ENCODE measurements around the gene TMEM201. TPM values are rescaled to one million over a fixed set of nuclear protein-coding genes. Genes with fewer than 3 reads are reported as not detected.

The TMEM201 gene
- polyA plus RNA-seq, 2 of the 4 experiments (the other 2 are of a cell fraction): 1.9 to 8.7 TPM

- ATAC-seq (no peak), FAIRE-seq (no peak), DNase-seq (ENCODE audit: low read depth in 1 of 2, low spot score in 1 of 2) (no peak)
- H3K4me1 ChIP-seq: no peaks in the 10 kb centered on the region
- no peaks in the 10 kb centered on the region for H3K9me3 ChIP-seq
- no peak overlapping the region for H3K27ac ChIP-seq
- no peak for TF ChIP-seq TFCP2L1 (CRISPR knock-in tag; IDR thresholded peaks at IDR 0.05)
- TF ChIP-seq EHMT2 (IDR thresholded peaks at IDR 0.05; ENCODE audit: low read depth): no peak
- no peak for TF ChIP-seq HMGXB4 (CRISPR knock-in tag; IDR thresholded peaks at IDR 0.05; ENCODE audit: borderline replicate concordance)
- no peak for TF ChIP-seq EHF (CRISPR knock-in tag; IDR thresholded peaks at IDR 0.05)
- no peak for TF ChIP-seq HES2 (IDR thresholded peaks at IDR 0.05)
- TF ChIP-seq BCL3 (IDR thresholded peaks at IDR 0.05): no peak
- no peak for TF ChIP-seq BHLHE40 (IDR thresholded peaks at IDR 0.05; ENCODE audit: low read depth, low read length)
- TF ChIP-seq HOXB5 (CRISPR knock-in tag; IDR thresholded peaks at IDR 0.05): no peak
- ChIA-PET CTCF (interaction anchor here (0.9 to 1.2 kb wide), 4 partner anchors 10 to 89 kb away, joined by 3 to 4 read pairs (median 3); no protein-coding TSS in a partner anchor), POLR2A (no interaction called here)
- WGBS (ENCODE audit: missing lambda C conversion rate): 55% methylated on average over 8 of the region's 8 CpGs
- no peak overlapping the region for H3K4me2 ChIP-seq
- no peak overlapping the region for H3K4me3 ChIP-seq
Measured at GRCh38 chr1:9630331-9631111, 41.8 kb downstream of the TMEM201 start.

- no peak overlapping the region for H3K27ac ChIP-seq
- 74% methylated on average over 3 of the region's 3 CpGs for WGBS (ENCODE audit: missing lambda C conversion rate)
- FAIRE-seq: no peak
- H3K4me2 ChIP-seq: no peak overlapping the region
- ChIA-PET CTCF (interaction anchor here (0.5 to 1.2 kb wide), 4 partner anchors 9 to 537 kb away, joined by 3 read pairs; no protein-coding TSS in a partner anchor), POLR2A (no interaction called here)
- ATAC-seq: no peak
- H3K4me1 ChIP-seq: no peaks in the 10 kb centered on the region
- TF ChIP-seq MAFK (IDR thresholded peaks at IDR 0.05; ENCODE audit: partially characterized antibody): no peak
- TF ChIP-seq ELK1 (IDR thresholded peaks at IDR 0.05; ENCODE audit: low read depth, low read length): no peak
- TF ChIP-seq USF2 (IDR thresholded peaks at IDR 0.05): no peak
- no peak for TF ChIP-seq HOXA7 (CRISPR knock-in tag; IDR thresholded peaks at IDR 0.05)
- DNase-seq (ENCODE audit: low read depth in 1 of 2, low spot score in 1 of 2): no peak
- H3K9me3 ChIP-seq: no peaks in the 10 kb centered on the region
- H3K4me3 ChIP-seq: no peak overlapping the region
Measured at GRCh38 chr1:9631613-9632012, 42.9 kb downstream of the TMEM201 start.

GRCh38 chr1:9633493-9633892 lies 44.8 kb downstream of the TMEM201 start:
- ChIA-PET CTCF (interaction anchor here (0.9 kb wide), 1 partner anchor 89 kb away, joined by 3 read pairs; no protein-coding TSS in a partner anchor), POLR2A (no interaction called here)
- no peak overlapping the region for H3K4me2 ChIP-seq
- DNase-seq (ENCODE audit: low read depth in 1 of 2, low spot score in 1 of 2) (no peak), FAIRE-seq (no peak), ATAC-seq (no peak)
- no peak overlapping the region for H3K4me3 ChIP-seq
- H3K9me3 ChIP-seq: no peaks in the 10 kb centered on the region
- 70% methylated on average over 6 of the region's 6 CpGs for WGBS (ENCODE audit: missing lambda C conversion rate)
- H3K4me1 ChIP-seq: no peaks in the 10 kb centered on the region
- no peak for TF ChIP-seq ZFP36 (IDR thresholded peaks at IDR 0.05; ENCODE audit: borderline replicate concordance, partially characterized antibody)
- no peak overlapping the region for H3K27ac ChIP-seq

Measured in A549 (cell line).